Measurements from ENCODE around the gene EEIG2. TPM values are rescaled to one million over a fixed set of nuclear protein-coding genes. Genes with fewer than 3 reads are reported as not detected.

EEIG2 gene
- total RNA-seq (ENCODE audit: low replicate concordance) = 7.8 and 30.3 TPM in 2 replicates

DNA sequence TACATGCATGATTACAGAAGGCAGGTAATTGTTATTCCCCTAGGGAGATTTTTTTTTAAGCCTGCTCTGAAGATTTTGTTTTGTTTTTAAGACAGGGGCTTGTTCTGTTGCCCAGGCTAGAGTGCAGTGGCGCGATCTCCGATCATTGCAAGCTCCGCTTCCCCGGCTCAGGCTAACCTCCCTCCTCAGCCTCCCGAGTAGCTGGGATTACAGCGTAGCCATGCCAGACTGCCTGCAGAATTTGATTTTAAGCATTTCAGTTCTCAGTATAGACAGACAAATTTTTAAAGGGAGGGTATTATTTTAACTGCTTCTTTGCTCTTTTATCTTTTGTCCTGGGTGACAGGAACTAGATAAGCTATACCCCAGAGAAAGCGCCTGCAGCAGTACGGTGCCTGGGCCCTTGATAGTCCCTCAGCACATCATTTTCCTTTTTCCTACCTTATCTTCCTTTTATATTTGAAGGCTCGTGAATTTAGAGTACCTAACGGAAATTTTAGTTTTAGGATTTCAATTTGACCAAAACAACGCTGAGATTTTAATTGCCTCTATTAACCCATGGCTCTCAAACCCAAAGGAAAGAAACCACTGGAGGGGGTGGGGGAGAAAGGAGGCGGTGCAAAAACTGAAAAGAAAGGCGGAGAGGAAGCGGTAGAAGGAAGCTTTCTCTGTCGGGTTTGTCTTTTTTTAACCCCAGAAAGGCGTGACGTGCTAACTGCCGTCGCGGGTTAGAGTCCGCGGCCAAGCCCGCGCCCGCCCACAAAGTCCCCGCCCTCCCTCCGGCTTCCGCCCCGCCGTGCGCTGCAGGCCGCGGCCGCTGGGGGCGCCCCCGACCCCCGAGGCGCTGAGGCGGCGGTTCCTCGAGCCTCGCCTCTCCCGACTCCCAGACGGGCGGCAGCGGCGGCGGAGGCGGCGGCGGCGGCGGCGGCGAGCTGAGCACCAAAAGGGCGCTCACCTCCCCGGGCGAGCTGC, at the start of gene EEIG2:
Gene EEIG2 (plus strand): TSS at position 886 of the 972 bp plus-strand sequence. CDS start 329 bp downstream, outside the sequence.

Other genes starting within 250 kb of the EEIG2 start
- gene NBPF6, start 109.8 kb upstream of the EEIG2 start, total RNA-seq (ENCODE audit: low replicate concordance) = not detected in 2 replicates
- gene HENMT1, start 101.0 kb downstream of the EEIG2 start, total RNA-seq (ENCODE audit: low replicate concordance) = 1.4 and 1.9 TPM in 2 replicates
- 8.4 and 11.3 TPM in 2 replicates for gene PRPF38B, start 132.2 kb downstream of the EEIG2 start, total RNA-seq (ENCODE audit: low replicate concordance)
- gene FNDC7, start 152.8 kb downstream of the EEIG2 start, total RNA-seq (ENCODE audit: low replicate concordance) = 0.23 and 0.70 TPM in 2 replicates
- gene STXBP3, start 186.6 kb downstream of the EEIG2 start, total RNA-seq (ENCODE audit: low replicate concordance) = 41.8 and 157 TPM in 2 replicates

All from smooth muscle cell of the coronary artery (primary cell).